ENCODE data around the gene USP5.

USP5 gene

GRCh38 chr12:6821591-6822425, 30.1 kb upstream of the USP5 start, which contains the start of gene GPR162:
GPR162 (plus strand) TSS chr12:6821821; CDS start chr12:6823899, 2,078 bp downstream.
- no peak for TF ChIP-seq CTCF (IDR thresholded peaks at IDR 0.05; ENCODE audit: low read depth, low read length, missing control alignments)
- H3K4me3 ChIP-seq (replicated peaks; ENCODE audit: low read depth, low read length): peak within 1 kb of the TSS; percentile 43
- no peak for DNase-seq (ENCODE audit: extremely low read depth, low read depth)

- no peak for DNase-seq (ENCODE audit: extremely low read depth, low read depth)
- no peak for TF ChIP-seq CTCF (IDR thresholded peaks at IDR 0.05; ENCODE audit: low read depth, low read length, missing control alignments)
- H3K4me3 ChIP-seq (replicated peaks; ENCODE audit: low read depth, low read length): peak overlapping the region; percentile 43
Observed at GRCh38 chr12:6822426-6823135, 29.4 kb upstream of the USP5 start.

GRCh38 chr12:6823182-6824084, 28.5 kb upstream of the USP5 start:
- TF ChIP-seq CTCF (IDR thresholded peaks at IDR 0.05; ENCODE audit: low read depth, low read length, missing control alignments): no peak
- no peak overlapping the region for H3K4me3 ChIP-seq (replicated peaks; ENCODE audit: low read depth, low read length)
- no peak for DNase-seq (ENCODE audit: extremely low read depth, low read depth)

- H3K4me3 ChIP-seq (replicated peaks; ENCODE audit: low read depth, low read length): no peak overlapping the region
- no peak for TF ChIP-seq CTCF (IDR thresholded peaks at IDR 0.05; ENCODE audit: low read depth, low read length, missing control alignments)
- no peak for DNase-seq (ENCODE audit: extremely low read depth, low read depth)
Observed at GRCh38 chr12:6824085-6824775, 27.7 kb upstream of the USP5 start.

GRCh38 chr12:6824901-6825381, 27.0 kb upstream of the USP5 start:
- TF ChIP-seq CTCF (IDR thresholded peaks at IDR 0.05; ENCODE audit: low read depth, low read length, missing control alignments): no peak
- DNase-seq (ENCODE audit: extremely low read depth, low read depth): no peak
- peak overlapping the region; percentile 29 for H3K4me3 ChIP-seq (replicated peaks; ENCODE audit: low read depth, low read length)

All from HFF-Myc (cell line).